CD4-positive, alpha-beta T cell treated with Interleukin-15 for 4 hours (primary cell): Measurements from ENCODE around the gene PKD2.
"Not testable (repeated sequence)": the region's sequence is repeated elsewhere in the genome, so short reads cannot be mapped to it uniquely, and the experiment has no call there.

Experiments used
- DNase-seq: peaks from one replicate; pipeline ENCODE4 v3.0.0-alpha.2; 2020; ENCODE audit warnings: low spot score

Gene PKD2

GRCh38 chr4:87986508-87986907, 20.9 kb upstream of the PKD2 start:
- no peak for DNase-seq

- no peak for DNase-seq
Measured at GRCh38 chr4:87989765-87990164, 17.7 kb upstream of the PKD2 start.

DNA sequence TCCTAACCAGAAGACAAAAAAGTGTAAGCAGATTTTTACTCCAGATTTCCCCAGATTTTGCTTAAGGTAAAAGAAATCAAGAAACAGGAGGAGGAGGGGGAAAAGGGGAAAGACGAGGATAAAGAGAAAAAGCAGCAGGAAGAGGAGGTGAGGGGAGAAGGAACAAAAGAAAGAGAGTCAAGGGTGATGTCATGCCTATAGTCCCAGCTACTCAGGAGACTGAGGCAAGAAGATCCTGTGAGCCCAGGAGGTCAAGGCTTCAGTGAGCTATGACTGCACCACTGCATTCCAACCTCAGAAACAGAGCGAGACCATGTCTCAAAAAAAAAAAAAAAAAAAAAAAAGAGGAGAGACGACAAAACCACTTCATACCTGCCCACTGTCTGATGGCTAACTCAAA, 12.0 kb upstream of the PKD2 start:
- DNase-seq = no peak

- DNase-seq = not testable (repeated sequence)
Measured at GRCh38 chr4:87999191-87999691, 8.2 kb upstream of the PKD2 start.

GRCh38 chr4:88001871-88002270, 5.6 kb upstream of the PKD2 start:
- no peak for DNase-seq

GRCh38 chr4:88002786-88003185, 4.6 kb upstream of the PKD2 start:
- no peak for DNase-seq

DNA sequence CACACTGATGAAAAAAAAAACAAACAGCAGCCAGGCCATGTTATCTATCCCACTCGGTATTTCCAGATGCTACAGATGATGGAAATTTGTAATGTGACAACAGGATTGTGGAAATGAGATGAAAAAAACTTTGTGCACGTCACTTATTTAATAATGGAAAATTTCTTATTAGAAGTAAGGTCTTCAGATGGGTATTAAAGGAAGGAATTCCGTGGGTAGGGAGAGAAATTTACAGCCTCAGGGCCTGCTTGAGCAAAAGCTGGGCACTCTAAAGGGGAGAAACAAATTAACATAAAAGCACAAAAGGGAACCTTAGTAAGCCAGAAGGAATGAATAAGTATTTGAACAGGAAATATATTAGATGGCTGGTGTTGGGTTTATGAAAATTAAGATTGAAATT, 4.2 kb upstream of the PKD2 start:
- DNase-seq = no peak

GRCh38 chr4:88005076-88005475, 2.4 kb upstream of the PKD2 start:
- no peak for DNase-seq

GRCh38 chr4:88005946-88006345, 1.5 kb upstream of the PKD2 start:
- no peak for DNase-seq

DNA sequence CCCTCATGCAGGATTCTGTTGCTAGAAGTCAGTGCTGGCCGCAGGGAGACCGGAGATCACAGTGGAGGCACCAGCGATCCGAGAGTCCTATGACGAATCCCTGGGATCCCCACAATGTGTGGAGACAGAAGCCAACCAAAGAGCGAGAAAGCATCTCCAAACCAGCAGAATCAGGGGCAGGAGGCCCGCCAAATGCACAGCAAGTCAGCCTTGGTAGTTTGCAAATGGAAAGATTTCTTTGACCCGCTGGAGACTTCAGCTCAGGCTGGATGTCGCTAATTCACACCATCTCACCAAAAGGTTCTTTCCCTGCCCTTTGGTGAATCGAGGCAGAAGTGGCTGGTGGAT, 505 bp upstream of the PKD2 start:
- no peak for DNase-seq

DNA sequence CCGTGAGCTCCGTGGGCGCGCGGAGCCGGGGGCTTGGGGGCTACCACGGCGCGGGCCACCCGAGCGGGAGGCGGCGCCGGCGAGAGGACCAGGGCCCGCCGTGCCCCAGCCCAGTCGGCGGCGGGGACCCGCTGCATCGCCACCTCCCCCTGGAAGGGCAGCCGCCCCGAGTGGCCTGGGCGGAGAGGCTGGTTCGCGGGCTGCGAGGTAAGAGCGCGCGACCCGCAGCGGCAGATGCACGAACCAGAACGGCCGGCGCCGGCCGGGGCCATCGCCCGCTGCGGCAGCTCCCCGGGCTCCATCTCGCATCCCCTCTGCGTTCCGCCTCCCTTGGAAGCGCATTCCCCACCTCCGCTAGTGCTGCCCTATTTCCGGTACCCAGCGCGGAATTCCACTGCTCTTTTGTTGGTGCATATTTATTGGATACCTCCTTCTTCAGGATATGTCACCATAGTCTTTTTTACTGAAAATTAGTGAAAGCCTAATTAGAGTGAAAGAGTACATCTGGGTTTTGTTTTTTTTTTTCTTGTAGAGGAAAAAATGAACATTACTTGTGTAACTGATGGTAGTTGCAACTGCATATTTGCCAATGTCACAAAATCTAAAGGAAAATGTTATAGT, 797 bp downstream of the PKD2 start:
- no peak for DNase-seq

DNA sequence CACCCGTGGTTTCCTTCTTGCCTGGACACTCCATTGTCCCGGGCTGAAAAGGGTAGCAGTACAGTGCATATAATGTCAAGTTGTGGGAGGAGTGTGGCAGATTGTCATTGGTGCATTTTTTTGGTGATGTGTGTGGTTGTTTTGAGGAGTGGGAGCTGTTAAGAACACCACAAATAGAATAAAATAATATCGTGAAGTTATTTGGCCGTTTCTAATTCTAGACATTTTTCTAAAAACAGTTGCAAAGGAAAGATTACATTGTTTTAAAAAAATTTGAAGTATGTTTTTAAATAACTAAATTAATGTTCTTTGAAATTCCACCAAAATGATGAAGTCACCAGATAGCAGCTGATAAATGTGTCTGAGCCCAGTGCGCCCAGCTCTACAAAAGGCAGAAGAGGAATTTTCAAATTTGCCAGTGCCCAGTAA, 1.3 kb downstream of the PKD2 start:
- no peak for DNase-seq

GRCh38 chr4:88009871-88010270, 2.4 kb downstream of the PKD2 start:
- DNase-seq = no peak

GRCh38 chr4:88010966-88011365, 3.5 kb downstream of the PKD2 start:
- DNase-seq = no peak

- no peak for DNase-seq
Measured at GRCh38 chr4:88012647-88013046, 5.2 kb downstream of the PKD2 start.

DNA sequence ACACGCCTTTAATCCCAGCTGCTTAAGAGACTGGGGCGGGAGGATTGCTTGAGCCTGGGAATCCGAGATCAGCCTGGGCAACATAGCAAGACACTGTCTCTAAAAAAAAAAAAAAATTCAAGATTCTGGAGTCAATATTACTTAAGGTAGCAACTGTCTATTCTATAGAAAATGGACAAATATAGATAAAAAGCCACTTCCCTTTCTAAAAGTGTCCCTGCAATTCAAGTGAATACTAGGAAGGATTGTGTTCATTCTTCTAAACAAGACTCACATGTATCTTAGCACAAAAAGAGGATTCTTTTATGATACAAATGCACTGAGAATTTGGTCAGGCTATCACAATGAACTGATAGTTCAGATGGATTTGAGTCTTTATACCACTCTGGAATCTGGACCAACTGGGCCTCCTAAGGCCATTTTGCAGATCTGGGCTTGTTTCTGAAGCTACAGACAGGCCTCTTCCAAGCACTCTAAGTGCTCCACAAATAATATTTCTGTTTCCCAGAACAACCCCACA, 7.0 kb downstream of the PKD2 start:
- no peak for DNase-seq

- no peak for DNase-seq
Measured at GRCh38 chr4:88015659-88016295, 8.3 kb downstream of the PKD2 start.

DNA sequence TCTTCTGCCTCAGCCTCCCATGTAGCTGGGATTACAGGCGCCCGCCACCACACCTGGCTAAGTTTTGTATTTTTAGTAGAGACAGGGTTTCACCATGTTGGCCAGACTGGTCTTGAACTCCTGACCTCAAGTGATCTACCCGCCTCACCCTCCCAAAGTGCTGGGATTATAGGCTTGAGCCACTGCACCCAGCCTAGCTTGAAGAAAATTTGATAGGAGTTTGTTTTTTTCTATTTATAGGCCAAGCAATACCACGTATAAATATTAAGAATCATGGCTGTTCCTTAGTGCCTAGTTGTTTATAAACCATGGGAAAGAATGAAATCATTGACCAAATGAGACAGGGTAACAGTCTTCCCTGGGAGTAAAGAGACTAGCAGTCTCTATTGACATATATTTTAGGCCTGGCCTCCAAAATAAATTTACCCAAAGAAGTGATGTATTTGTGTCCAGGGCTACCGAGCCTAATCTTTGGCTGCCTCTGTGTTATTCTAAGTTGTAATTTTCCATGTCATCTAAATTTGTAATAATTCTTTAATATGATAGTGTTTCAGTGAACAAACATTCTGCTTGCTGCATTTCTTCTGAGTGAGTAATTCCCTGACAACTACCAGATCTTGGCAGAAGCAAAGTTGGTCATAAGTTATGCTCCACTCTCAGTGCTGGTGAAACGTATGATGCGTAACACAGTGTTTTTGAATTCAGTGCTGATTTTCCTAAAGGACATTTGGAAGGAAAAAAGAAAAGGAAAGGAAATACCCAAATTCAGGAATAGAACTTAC, 10.3 kb downstream of the PKD2 start:
- no peak for DNase-seq

DNA sequence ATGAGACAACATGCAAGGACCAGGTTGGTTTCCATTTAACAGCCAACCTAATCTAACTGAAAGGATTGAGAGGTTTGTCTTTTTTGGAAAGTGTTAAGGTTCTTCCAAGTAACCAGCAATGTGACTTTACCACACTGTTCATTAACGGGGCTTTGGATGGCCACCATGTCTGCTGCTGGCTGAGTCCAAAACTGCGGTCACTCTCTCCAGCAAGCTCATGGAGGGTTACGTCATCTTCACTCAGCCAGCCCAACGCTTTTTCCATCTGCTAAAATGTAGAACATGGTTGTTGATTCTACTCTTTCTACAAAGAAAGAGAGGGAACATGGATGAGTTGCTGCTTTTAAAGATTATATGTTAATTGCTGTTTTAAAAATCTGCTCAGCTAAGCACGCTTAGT, 11.0 kb downstream of the PKD2 start:
- DNase-seq = no peak

DNA sequence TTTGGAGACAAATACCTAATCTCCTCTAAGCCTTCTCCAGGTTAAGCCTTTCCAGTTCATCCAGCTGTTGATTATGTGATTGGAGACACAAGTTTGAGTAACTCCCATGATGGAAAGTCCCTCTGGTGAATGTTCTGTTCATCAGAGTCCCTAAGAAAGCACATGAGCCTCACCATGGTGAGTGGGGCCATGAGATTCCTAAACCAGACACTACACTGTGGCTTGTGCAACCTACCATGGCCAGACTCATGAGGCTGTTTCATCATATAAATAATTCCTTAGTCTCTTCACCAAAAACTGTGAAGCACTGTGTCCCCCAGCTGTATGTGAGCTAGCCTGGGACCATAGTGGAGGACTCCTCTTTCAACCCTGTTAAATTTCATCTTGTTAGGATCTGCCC, 14.4 kb downstream of the PKD2 start:
- no peak for DNase-seq

GRCh38 chr4:88022289-88022688, 14.9 kb downstream of the PKD2 start:
- no peak for DNase-seq

DNA sequence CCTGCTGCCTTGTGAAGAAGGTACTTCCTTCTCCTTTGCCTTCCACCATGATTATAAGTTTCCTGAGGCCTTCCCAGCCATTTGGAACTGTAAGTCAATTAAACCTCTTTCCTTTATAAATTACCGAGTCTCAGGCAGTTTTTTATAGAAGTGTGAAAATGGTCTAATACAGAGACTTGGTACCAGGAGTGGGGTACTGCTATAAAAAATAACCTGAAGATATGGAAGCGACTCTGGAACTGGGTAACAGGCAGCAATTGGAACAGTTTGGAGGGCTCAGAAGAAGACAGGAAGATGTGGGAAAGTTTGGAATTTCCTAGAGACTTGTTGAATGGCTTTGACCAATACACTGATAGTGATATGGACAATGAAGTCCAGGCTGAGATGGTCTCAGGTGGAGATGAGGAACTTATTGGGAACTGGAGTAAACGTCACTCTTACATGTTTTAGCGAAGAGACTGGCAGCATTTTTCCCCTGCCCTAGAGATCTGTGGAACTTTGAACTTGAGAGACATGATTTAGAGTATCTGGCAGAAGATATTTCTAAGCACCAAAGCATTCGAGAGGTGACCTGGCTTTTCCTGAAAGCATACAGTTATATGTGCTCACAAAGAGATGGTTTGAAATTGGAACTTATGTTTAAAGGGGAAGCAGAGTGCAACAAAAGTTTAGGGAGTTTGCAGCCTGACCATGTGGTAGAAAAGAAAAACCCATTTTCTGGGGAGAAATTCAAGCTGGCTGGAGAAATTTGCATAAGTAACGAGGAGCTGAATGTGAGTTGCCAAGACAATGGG, 18.6 kb downstream of the PKD2 start:
- DNase-seq = not testable (repeated sequence)
